NCI-H2196 treated with DMSO at 0.1 percent for 48 hours (cell line): ENCODE measurements around the gene CATSPERZ.
"Not testable (repeated sequence)": the region's sequence is repeated elsewhere in the genome, so short reads cannot be mapped to it uniquely, and the experiment has no call there.

Experiments
- DNase-seq: peaks from one replicate; lab custom pipeline; 2025; ENCODE audit not compliant: unreplicated experiment; lab: John Stamatoyannopoulos, UW

Gene CATSPERZ

DNA sequence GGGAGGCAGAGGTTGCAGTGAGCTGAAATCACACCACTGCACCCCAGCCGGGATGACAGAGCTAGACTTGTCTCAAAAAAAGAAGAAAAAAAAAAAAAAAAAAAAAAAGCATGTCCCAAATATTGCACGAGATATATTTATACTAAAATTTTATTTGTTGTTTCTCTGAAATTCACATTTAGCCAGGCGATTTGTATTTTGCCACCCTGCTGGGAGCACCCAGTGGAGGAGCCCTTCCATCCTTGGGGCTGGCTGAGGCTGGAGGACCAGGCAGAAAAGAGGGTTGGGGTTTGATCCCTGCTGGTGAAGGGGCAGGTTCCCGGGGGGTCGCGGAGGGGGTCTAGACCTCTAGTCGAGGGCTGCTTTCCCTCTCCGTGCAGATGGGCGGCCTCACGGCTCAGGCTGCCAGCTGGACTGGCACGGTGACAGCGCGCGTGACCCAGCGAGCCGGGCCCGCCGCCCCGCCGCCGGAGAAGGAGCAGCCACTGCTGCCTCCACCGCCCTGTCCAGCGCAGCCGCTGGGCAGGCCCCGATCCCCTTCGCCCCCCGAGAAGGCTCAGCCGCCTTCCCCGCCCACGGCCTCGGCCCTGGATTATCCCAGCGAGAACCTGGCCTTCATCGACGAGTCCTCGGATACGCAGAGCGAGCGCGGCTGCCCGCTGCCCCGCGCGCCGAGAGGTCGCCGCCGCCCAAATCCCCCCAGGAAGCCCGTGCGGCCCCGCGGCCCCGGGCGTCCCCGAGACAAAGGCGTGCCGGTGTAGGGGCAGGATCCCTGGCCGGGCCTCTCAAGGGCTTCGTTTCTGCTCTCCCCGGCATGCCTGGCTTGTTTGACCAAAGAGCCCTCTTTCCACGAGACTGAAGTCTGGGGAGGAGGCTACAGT lies 952 bp upstream of the CATSPERZ start:
- DNase-seq, result no peak

DNA sequence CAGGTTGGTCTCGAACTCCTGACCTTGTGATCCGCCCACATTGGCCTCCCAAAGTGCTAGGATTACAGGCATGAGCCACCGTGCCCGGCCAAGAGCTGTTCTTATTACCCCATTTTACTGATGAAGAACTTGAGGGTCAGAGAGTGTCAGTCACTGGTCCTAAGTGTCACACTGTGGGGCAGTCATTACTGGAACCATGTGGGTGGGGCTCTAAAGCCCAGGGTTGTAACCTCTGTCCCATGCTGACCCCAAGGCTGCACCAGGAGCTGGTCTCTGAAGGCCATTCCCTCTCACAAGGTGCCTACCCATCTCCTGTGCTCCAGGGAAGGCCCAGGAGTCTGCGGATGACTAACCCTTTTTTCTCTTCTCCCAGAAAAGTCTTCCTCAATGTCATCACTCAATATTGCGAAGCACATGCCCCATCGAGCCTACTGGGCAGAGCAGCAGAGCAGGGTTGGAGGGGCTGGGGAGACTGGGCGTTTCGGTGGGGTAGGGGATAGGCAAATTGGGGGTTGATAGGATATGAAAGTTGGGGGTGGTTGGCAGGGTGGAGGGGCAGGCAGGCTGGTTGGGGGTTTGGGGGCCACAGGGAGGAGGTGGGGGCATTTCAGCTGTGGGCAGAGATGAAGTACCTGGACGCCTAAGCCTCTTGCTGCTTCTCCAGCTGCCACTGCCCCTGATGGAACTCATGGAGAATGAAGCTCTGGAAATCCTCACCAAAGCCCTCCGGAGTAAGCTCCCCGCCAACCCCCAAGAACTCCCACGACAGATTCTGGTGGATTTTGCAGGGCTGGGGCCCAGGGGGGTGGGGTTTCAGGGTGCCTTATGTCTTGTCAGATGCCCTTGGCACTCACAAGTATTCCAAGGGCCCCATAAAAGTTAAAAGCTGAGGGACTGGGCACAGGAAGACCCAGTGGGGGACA lies 3.2 kb downstream of the CATSPERZ start:
- no peak for DNase-seq

DNA sequence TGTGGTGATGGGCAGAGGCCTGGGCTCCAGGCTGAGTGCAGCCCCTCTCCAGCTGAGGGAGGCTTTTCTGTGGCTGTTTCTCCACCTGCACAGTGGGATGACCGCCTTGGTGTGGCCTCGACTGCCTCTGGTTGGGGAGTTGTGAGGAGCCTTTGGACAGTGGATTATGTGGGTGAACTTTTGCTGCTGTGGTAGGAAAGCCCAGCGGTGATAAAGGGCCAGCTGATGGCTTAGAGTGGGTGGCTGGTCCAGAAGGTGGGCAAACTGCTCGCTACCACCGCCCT lies 3.8 kb downstream of the CATSPERZ start:
- DNase-seq, result no peak

DNA sequence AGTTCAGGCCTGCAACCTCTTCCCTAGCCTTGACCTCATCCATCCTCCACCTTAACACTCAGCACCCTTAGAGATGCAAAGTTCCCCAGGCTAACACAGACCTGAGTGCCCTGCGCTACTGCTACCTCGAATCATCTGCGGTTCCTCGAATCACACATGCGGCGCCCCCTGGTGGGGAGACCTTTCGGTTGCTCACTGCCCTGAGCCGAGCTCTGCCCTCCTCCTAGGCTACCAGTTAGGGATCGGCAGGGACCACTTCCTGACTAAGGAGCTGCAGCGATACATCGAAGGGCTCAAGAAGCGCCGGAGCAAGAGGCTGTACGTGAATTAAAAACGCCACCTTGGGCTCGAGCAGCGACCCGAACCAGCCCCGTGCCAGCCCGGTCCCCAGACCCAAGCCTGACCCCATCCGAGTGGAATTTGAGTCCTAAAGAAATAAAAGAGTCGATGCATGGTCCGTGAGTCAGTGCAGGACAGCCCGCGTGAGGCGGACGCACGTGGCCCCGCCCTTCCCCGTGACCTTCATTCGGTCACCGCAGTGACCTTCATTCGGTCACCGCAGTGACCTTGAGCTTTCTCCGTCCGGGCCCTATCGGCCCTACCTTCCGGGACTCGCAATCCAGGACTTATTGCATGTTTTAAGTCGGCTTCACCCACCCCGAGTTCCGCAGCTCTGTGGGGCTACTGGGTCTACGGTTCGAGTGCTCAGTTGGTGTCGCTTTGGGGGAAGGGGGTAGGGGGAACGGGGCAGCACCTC lies 4.3 kb downstream of the CATSPERZ start:
- peak; percentile 88 for DNase-seq

DNA sequence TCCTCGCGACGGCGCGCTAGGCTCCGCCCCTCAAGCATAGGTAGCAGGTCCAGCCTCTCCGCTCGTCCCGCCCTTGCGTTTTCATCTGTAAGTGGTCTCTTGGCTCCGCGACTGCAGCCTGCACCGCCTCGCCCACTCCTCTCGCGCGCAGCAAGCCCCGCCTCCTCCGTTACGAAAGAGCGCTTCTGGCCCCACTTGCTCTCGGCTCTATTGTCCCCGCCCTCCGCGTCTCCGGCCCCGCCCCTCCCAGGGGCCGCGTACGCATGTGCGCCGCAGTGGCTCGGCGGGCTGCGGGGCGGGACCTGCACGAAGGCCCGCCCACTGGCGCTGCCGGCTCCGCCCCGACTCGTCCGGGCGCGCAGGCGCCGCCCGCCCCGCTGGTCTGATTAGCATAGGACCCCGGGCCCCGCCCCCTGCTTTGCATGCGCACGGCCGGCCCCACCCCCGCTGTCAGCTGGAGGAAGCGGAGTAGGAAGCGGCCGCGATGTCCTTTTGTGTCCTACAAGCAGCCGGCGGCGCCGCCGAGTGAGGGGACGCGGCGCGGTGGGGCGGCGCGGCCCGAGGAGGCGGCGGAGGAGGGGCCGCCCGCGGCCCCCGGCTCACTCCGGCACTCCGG lies 5.0 kb downstream of the CATSPERZ start, which contains the start of gene ESRRA:
ESRRA (plus strand) TSS at position 450 of the 616 bp plus-strand sequence. CDS start 1,656 bp downstream, outside the sequence.
- peak; percentile 100 for DNase-seq

DNA sequence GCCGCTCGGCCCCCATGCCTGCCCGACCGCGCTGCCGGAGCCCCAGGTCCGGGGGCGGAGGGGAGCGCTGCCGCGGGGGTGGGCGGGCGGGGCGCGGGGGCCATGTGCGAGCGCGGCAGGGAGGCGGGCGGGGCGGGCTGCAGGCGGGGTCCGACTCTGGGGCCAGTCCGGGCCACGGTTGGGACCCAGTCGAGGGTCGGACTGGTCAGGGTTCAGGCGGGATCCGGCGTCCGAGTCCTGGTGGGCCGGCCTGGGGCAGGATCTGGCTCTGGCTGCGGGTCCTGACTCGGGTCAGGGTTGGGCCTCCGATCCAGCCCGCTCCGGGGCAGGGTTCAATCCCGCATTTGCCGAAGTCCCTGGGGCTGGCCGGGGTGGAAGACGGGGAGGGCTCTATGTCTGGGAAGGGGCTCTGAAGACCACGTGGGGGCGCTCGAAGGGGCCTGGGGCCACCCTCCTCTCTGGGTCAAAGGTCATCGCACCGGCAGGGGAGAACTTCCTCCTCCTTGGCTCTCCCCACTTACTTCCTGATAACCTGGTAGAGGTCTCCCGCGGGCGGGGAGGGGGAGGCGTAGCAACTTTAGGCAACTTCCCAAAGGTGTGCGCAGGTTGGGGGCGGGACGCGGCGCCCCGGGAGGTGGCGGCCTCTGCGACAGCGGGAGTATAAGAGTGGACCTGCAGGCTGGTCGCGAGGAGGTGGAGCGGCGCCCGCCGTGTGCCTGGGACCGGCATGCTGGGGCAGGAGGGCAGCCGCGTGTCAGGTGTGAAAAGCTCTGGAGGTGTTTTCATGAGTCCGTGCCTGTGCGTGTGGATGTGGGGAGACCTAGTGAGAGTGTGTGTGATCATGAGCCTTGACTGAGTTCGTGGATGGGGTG lies 5.8 kb downstream of the CATSPERZ start:
- peak; percentile 40 for DNase-seq

DNA sequence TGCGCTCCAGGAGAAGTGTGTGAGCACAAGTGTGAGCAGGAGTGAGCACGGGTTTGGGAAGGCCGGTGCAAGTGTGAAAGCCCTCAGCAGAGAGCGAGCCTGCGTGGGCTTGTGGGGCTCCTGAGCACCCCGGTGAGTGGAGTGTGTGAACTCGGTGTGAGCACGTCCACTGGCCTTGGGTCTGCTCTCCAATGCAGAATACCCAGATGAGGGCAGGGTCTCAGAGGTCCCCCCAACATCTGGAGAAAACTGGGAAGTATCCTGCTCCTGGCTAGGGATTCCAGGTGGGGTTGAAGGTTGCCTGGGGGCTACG lies 6.4 kb downstream of the CATSPERZ start:
- no peak for DNase-seq

DNA sequence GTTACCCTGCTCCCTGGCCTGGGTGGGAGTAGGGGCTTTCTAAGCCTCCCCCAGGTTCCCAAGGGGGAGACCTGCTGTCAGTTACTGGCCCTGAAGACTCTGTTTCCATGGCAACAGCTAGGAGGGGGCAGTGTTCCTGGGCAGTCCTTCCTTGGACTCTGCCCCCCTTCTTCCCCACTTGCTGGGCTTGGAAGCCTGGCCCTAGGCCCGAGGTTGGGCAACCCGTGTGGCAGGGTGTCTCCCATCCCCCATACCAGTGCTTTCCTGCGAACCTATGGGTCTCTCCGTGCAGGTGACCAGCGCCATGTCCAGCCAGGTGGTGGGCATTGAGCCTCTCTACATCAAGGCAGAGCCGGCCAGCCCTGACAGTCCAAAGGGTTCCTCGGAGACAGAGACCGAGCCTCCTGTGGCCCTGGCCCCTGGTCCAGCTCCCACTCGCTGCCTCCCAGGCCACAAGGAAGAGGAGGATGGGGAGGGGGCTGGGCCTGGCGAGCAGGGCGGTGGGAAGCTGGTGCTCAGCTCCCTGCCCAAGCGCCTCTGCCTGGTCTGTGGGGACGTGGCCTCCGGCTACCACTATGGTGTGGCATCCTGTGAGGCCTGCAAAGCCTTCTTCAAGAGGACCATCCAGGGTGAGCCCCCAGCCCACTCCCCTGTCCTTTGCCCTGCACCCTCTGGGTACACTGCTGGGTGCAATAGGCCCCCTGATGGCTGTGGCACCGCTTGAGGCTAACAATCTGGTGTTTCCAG lies 6.9 kb downstream of the CATSPERZ start:
- no peak for DNase-seq

DNA sequence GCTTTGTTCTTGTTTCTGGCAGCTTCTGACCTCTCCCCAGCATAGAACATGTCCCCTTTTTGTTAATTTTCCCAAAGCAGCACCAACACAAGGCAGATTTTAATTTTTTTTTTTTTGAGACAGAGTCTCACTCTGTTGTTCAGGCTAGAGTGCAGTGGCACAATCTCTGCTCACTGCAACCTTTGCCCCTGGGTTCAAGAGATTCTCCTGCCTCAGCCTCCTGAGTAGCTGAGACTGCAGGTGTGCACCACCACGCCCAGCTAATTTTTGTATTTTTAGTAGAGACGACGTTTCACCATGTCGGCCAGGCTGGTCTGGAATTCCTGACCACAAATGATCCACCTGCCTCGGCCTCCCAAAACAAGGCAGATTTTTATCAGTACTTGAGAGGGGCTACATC lies 7.6 kb downstream of the CATSPERZ start:
- DNase-seq, result not testable (repeated sequence)

DNA sequence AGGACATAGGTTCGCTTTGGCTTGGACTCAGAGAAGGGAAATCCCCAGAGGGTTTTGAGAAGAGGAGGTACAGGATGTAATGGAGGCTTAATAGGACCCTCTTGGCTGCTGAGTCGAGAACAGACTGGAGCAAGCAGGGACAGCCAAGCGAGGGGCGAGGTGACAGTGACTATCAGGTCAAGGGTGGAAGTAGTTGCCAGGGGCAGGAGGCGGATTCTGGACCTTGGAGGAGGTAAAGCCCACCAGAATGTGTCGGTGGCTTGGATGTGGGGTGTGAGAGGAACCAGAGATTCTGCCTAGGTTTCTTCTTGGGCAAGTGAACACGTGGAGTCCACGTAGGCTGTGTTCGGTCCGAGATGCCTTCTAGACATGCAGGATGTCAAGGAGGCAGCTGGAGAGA lies 12.8 kb downstream of the CATSPERZ start:
- no peak for DNase-seq

DNA sequence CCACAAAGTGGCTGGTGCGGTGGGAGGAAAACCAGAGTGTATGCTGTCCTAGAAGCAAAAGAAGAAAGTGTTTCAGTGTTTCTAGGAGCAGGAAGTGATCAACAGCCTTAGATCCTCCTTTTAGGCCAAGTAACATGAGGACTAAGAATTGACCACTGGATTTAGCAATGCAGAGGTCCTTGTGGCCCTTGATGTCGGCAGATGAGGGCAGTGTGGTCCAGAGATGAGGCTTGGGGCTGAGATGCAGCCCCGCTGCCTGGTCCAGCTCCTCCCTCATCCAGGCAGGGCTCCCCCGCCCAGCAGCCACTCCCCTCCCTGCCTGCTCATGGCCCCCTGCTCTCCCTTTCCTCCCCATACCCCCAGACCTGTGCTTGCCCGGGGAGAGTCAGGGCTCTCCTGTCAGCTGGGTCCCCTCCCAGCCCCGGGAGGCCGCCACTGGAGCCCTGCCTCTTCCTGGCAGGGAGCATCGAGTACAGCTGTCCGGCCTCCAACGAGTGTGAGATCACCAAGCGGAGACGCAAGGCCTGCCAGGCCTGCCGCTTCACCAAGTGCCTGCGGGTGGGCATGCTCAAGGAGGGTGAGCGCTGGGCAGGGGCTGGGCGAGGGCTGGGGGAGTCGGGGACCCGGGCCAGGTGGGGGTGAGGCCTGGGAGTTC lies 13.5 kb downstream of the CATSPERZ start:
- DNase-seq, result no peak

DNA sequence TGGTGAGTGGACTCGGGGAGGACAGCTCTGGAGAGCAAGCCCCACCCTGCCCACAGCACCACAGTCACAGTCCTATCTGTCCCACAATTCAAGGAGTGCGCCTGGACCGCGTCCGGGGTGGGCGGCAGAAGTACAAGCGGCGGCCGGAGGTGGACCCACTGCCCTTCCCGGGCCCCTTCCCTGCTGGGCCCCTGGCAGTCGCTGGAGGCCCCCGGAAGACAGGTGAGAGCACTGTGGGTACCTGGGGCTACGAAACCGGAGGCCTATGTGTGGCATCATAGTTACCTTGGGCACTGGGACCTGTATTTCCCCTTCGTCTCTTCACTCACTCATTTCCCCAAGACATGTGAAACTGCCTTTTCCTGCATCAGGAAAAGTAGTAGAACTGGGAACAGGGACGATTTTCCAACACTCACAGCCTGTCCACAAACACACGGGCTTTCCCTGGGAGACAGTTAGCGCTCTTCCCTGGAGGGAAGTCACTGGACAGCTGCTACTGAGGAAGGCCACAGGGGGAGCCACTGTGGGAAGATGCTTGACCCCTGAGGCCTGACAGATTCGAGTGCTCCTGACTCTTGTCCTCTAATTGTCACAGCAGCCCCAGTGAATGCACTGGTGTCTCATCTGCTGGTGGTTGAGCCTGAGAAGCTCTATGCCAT lies 14.1 kb downstream of the CATSPERZ start:
- DNase-seq, result no peak

DNA sequence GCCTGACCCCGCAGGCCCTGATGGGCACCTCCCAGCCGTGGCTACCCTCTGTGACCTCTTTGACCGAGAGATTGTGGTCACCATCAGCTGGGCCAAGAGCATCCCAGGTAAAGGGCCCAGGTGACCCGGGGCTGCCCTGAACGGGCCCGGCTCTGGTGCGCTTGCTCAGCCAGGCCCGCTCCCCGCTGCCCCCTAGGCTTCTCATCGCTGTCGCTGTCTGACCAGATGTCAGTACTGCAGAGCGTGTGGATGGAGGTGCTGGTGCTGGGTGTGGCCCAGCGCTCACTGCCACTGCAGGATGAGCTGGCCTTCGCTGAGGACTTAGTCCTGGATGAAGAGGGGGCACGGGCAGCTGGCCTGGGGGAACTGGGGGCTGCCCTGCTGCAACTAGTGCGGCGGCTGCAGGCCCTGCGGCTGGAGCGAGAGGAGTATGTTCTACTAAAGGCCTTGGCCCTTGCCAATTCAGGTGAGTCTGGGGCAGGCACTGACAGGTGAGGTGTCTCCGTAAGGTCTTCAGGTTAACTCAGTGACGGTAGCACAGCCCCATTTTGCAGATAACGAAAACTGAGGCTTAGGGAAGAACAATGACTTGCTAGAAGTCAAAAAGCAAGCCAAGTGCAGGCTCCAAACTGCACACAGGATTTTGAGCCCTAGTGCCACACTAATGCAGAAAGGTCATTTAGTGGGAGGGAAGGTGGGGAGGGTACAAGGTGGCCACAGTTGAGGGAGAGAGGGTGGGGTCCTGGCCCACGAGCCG lies 14.8 kb downstream of the CATSPERZ start:
- no peak for DNase-seq

DNA sequence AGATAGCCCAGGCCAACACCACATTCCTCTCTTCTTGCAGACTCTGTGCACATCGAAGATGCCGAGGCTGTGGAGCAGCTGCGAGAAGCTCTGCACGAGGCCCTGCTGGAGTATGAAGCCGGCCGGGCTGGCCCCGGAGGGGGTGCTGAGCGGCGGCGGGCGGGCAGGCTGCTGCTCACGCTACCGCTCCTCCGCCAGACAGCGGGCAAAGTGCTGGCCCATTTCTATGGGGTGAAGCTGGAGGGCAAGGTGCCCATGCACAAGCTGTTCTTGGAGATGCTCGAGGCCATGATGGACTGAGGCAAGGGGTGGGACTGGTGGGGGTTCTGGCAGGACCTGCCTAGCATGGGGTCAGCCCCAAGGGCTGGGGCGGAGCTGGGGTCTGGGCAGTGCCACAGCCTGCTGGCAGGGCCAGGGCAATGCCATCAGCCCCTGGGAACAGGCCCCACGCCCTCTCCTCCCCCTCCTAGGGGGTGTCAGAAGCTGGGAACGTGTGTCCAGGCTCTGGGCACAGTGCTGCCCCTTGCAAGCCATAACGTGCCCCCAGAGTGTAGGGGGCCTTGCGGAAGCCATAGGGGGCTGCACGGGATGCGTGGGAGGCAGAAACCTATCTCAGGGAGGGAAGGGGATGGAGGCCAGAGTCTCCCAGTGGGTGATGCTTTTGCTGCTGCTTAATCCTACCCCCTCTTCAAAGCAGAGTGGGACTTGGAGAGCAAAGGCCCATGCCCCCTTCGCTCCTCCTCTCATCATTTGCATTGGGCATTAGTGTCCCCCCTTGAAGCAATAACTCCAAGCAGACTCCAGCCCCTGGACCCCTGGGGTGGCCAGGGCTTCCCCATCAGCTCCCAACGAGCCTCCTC lies 15.7 kb downstream of the CATSPERZ start:
- not testable (repeated sequence) for DNase-seq

DNA sequence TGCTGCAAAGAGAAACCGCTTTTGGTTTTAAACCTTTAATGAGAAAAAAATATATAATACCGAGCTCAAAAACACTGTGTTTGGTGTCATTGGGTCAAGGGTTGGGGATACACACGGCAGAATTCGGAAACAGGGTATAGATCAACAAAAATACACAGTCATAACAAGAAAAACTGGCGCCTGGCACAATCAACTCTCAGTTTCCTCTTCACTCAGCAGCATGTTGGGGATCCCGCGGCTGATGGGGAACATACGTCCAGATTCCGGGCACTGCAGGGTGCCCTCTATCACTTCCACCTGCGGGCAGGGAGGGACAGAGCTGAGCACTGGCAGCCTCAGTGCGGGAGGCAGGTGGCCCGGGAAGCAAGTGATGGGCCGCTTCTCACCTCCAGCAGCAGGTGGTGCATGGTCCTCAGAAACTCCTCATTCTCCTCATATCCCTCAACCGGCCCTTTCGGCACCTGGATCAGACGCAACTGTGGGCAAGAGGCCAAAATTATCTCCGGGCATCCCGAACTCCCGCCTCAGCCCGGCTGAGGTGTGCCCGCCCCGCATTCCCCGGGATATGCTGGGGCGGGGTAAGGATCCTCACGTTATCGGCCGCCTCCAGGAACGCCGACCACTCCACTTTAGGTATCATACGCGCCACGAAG lies 16.6 kb downstream of the CATSPERZ start:
- DNase-seq, result peak; percentile 49

DNA sequence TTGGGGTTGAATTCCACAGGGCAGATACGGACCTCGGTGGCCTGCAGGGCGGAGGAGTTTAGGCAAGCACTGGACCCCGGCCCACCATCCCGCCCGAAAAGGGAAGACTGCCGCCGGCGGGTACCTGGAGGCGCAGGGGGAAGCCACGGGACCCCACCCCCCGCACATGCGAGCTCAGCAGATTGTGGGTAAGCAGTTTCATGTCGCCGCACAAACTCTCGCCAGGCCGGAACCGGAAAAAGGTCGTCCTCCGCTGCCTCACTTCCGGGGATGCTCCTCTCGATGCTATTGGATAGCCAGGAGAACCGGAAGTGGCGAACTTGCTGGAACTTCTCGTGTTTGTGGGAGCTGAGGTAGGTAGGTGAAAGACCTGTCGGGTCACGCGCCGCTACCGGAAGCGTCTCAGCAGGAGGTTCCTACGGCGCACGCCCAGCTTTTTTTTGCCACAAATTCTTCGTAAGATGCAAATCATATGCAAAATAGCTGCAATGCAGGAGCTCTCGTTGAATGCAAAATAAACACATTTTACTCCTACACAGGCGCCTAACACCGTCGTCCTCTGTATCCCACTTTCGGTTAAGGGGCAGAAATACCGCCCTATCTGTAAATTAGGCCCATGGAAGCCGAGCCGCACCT lies 17.3 kb downstream of the CATSPERZ start, which contains the start of gene TRMT112:
TRMT112 (minus strand) TSS at position 235 of the 636 bp plus-strand sequence; CDS start at position 202, 33 bp downstream.
- DNase-seq, result peak; percentile 98
